NOMO-1 treated with dmso at 0.1 percent for 144 hours (cell line): ENCODE measurements around the gene CERS6.

Source experiments
- DNase-seq: peaks from one replicate; lab custom pipeline; 2025; ENCODE audit not compliant: unreplicated experiment; lab: John Stamatoyannopoulos, UW

The CERS6 gene

DNA sequence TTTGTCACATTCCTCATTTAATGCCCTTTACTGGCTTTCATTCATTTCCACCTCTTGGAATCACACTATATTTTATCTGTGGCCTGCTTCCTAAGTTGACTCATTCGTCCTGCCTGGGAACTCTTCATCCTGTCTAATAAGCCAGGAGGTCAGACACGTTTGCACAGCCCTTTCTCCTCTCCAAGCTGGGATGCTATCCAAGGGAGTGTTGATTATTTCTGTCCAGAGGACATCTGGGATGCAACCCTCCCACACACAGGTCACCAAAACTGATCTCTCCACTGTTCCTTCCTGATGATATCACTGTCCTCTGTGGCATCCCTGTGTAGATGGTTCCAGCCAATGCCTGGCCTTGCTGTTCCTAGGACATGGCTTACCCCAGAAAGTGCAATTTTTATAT, 266.5 kb downstream of the CERS6 start:
- DNase-seq: no peak

DNA sequence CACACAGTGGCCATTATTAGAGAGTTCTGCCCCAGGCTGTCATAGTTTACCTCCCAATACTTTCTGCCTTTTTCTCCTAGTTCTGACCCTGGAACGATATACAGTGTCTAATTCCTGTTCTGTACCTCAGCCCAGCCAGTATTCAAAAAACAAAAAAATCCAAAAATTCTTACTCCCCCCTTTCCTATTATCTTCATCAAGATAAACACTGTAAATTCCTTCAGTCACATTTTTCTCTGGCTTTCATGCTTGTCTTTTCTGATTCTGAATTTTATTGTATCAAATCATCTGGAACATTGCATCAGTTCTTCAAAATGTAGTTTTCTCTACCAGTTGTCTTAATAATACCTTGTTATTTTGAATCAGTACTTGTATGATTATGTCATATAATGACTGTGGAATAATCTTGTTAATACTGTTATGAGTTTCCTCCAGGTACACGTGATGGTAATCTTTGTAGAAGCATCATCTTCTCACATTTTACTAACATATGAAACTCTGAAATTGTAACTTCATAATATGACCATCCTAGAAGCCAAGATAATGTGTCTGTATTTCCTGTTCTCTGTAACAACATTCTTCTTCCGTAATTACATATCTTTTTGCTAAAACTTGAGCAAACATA, 267.3 kb downstream of the CERS6 start:
- no peak for DNase-seq

DNA sequence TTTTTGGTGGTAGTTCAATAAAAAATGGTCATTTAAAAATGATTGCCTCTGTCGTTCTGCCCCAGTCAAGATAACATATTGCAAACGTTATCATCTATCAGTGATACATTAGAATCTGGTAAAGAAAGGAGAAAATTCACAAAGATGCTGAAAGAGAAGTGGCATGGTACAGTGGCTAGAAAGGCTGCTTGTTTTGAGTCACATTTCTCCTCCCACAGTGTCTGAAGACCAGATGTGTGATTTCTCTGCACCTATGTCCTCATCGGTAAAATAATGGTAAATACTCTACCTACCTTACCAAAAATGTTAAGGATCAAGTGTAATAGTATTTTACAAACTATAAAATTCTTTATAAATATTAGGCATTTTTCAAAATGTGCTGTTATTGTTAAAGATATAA, 270.3 kb downstream of the CERS6 start:
- no peak for DNase-seq

- DNase-seq: no peak
Observed at GRCh38 chr2:168727904-168728470, 271.9 kb downstream of the CERS6 start.

GRCh38 chr2:168729455-168729854, 273.4 kb downstream of the CERS6 start:
- no peak for DNase-seq

DNA sequence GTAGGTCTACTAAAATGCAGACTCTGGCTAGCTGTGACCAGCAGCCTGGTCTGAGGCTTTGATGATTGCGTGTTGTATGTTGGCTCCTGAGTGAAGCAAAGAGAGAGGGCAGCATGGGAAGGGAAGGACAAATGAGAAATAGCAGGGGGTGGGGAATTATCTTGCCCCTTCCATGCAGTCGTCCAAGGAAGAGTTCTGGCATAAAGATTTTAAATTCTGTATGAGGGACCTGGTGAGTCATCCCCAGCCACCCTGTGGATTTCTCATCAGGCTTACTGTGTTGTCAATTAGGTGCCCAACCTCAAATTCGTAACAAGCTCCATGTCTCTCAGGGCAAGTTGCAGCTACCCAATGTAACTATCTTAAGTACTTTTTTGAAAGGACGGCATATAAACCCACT, 274.3 kb downstream of the CERS6 start:
- DNase-seq: no peak

DNA sequence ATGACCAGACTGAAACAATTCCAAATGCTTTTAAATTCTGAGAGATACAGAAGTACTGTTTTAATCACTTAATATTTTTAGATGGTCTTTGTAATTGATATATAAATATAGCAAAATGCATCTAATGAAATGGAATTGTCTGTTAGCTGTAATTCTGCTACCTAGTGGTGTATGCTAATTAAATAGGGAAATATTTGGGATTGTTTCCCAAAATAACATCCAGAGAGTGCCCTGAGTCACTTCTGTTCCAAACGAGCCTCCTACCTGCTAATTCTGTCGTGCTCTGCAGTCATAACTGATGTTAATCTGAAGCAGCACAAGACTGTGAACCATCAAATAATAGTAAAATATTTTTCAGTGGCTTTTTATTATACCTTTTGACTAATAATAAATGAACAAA, 274.9 kb downstream of the CERS6 start:
- DNase-seq: no peak

DNA sequence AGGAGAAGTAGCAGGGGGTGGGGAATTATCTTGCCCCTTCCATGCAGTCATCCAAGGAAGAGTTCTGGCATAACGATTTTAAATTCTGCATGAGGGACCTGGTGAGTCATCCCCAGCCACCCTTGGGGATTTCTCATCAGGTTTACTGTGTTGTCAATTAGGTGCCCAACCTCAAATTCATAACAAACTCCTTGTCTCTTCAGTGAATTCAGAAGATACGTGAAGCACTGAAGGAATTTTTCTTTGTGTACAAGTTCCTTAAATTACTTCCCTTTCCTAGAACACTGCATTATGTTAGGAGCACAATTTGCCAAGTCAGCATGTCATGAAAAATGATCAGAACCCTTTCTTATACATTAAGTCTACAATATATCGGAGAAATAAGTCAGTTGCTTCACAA, 275.5 kb downstream of the CERS6 start:
- DNase-seq: no peak

DNA sequence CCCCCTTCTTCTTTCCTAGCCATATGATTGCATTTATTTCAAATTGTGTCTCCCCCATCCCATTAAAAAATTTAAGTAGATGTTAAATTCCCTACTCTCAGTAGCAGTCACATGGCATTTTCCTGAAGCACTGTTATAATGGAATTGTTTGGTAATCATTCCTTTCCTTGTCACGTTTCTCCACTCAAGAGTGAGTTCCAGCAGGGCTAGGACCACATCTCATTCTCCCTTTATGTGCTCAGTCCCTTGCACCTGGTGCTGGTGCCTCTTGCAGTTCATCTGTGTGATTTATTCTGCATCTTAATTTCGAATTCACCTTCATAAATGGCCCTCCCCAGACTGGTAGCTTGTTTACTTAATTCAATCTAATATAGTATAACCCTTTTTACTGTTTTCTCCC, 276.0 kb downstream of the CERS6 start:
- DNase-seq: no peak

DNA sequence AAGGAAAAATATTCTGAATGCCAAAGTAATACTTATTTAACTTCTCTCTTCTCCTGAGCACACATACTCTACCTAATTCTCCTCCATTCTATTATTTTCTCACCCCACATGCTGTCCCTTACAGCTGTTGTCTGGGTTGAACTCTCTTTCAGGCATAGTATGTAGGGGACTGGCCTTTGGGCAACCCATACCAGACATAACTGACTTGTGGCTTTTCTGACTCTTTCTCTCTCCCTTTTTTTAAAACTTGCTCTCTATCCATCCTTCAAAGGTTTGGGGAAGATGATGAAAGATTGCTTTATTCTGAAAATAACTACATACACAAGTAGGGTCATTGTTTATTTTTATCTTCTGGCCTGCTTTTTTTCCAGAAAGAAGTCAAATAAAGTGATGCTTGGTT, 276.4 kb downstream of the CERS6 start:
- DNase-seq: no peak

- no peak for DNase-seq
Observed at GRCh38 chr2:168734199-168734760, 278.2 kb downstream of the CERS6 start.

DNA sequence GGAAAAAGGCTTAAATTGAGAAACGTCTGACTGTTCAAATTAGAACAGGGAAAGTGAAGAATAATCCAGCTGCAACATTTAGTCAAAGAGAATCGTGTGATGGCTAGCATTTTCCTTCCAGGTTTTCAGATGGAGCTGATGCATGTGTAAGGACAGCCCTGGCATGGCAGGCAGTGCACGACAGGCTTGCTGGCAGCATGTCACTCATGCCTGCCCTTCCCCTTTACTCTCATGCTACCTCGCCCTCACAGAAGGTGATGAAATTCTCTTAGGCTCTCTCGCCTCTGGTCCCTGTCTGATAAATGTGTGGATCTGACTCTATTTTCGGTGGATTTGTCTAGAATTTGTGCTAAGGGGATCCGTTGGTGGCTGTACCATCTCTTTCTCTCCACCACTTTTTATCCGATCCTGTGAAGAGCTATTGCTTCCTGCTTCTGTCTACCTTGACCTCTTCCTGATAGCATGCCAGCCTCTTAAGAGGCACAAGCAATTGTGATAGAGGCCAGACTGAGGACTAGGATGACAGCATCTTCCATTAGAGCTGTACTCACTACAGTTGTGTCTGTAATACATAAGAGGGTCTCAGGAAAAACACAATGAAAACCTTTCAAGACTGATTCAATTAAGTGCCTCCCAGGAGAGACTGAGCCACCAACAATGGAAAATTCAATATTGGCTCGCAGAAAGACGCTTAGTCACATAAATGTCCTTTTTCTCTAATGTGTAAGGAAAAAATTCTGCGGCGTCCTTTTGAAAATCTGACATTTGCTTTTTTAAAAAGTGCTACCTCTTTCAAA, 280.8 kb downstream of the CERS6 start:
- DNase-seq: no peak

- DNase-seq: no peak
Observed at GRCh38 chr2:168738062-168738461, 282.0 kb downstream of the CERS6 start.

DNA sequence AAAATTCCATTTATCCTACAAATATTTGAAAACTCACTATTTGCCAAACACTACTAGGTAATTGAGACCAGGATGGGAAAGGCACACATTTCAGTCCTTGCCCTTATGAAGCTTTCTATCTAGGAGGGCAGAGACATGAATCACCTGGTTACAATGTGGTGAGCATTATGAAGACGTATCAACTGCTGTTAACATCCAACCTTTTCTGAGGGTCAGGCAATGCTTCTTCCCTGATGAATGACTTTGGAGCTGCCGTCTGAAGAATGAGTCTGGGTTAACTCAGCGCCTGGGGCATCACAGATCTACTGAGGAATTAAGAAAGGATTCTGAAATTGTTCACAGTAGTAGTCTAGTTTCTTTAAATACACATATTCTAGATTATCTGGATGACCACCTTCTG, 284.3 kb downstream of the CERS6 start:
- DNase-seq: no peak

GRCh38 chr2:168740788-168741187, 284.7 kb downstream of the CERS6 start:
- DNase-seq: no peak

GRCh38 chr2:168742258-168742932, 286.3 kb downstream of the CERS6 start:
- no peak for DNase-seq

GRCh38 chr2:168744844-168745243, 288.8 kb downstream of the CERS6 start:
- no peak for DNase-seq

- no peak for DNase-seq
Observed at GRCh38 chr2:168748461-168748860, 292.4 kb downstream of the CERS6 start.

- no peak for DNase-seq
Observed at GRCh38 chr2:168749297-168749696, 293.2 kb downstream of the CERS6 start.

- DNase-seq: no peak
Observed at GRCh38 chr2:168751104-168751740, 295.1 kb downstream of the CERS6 start.

- no peak for DNase-seq
Observed at GRCh38 chr2:168752361-168752760, 296.3 kb downstream of the CERS6 start.
